Measurements from ENCODE around the gene DPRX.

Gene DPRX

DNA sequence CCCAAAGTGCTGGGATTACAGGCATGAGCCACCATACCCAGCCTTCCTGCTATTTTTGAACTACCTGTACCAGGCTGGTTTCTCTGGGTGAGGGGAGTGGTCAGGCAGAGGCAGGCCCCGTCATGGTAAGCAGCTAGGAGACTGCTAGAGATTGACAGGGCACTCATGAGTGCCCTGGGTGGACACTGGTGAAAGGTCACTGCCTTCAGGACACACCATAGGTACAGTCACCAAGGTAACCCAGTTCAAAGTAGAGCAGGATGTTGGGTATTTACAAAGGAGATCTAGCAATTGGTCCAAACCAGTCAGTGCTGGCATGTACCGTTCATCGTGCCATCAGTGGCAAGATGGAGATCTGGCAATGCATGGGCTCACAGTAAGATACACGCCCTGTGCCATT is 25.5 kb downstream of the DPRX start:
- TF ChIP-seq GATA2 (IDR thresholded peaks at IDR 0.05; ENCODE audit: low read depth, low read length) (no peak), GATA3 (IDR thresholded peaks at IDR 0.05; ENCODE audit: low read depth, low read length) (no peak)

DNA sequence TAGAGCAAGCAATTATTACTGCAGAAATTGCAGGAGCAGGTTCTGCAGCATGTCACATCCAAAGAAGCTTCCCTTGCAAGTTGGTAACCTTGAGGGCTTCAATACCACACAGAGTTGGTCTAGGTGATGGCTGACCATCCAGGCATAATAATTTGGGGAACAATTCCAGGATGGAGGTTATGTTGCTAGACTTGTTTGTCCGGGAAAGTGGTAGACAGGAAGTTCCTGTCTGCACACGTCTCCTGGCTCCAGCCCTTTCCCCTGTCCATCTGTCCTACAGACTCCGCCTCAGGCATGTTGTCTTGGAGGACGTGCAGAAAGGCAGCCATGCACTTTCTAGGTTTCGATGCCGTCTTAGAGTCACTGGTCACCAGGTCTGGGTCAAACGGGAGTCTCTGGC is 26.0 kb downstream of the DPRX start:
- TF ChIP-seq GATA2 (IDR thresholded peaks at IDR 0.05; ENCODE audit: low read depth, low read length): no peak

DNA sequence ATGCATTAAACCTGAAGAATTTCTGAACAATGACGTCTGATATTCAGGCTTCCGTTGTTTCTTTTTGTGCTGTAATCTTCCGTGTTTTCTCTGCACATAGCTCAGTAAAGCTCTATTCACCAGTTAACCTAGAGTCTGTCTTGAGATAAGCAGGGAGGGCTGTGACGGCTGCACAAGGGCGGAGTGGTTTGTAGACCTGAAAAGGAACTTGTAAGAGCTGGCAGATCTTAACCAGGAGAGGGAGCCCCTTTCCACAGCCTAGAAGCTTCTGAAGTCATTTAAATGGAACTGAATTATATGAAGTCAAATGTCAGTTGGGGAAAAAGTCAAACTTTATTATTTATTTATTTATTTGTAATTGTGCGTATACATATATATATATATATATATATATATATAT is 27.5 kb downstream of the DPRX start:
- TF ChIP-seq GATA2 (IDR thresholded peaks at IDR 0.05; ENCODE audit: low read depth, low read length) (no peak), GATA3 (IDR thresholded peaks at IDR 0.05; ENCODE audit: low read depth, low read length) (no peak)

DNA sequence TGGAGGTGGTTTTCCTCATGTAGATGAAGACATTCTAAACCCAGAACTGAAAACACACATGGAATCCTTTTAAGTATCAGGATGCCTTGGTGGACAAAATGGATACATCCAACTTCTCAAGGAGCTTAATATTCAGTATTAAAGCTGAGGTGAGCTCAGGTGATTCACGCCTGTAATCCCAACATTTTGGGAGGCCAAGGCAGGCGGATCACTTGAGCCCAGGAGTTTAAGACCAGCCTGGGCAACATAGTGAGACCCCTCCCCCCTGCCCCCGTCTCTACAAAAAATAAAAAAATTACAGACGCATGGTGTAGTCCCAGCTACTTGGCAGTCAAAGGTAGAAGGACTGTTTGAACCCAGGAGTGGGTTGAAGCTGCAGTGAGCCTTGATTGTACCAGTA is 28.8 kb downstream of the DPRX start:
- TF ChIP-seq GATA3 (IDR thresholded peaks at IDR 0.05; ENCODE audit: low read depth, low read length): no peak
- no peak for TF ChIP-seq GATA2 (IDR thresholded peaks at IDR 0.05; ENCODE audit: low read depth, low read length)

DNA sequence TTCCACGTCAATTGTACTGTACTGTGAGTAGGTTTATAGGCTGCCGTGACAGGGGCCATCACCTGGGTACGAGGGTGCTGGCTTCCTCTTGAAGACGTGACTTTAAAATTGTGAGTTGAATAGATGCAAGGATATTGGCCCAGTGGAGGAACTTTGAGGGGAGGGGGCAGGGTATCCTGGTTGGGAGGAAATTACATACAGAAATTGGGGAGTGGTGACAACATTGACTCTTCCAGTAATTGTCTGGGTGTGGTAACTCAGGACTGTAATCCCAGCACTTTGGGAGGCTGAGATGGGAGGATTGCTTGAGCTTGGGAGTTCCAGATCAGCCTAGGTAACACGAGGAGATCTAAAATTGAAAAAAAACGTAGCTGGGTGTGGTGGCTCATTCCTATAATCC is 30.4 kb downstream of the DPRX start:
- TF ChIP-seq GATA2 (IDR thresholded peaks at IDR 0.05; ENCODE audit: low read depth, low read length) (no peak), GATA3 (IDR thresholded peaks at IDR 0.05; ENCODE audit: low read depth, low read length) (no peak)

DNA sequence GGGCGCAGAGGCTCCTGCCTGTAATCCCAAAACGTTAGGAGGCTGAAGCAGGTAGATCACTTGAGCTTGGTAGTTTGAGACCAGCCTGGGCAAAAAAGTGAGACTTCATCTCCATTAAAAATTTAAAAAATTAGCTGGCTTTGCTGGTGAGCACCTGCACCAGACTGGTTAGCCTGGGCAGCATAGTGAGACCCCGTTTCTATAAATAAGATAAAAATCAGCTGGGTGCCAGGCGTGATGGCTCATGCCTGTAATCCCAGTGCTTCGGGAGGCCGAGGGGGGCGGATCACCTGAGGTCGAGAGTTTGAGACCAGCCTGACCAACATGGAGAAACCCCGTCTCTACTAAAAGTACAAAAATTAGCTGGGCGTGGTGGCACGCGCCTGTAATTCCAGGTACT is 32.4 kb downstream of the DPRX start:
- no peak for TF ChIP-seq GATA3 (IDR thresholded peaks at IDR 0.05; ENCODE audit: low read depth, low read length)
- no peak for TF ChIP-seq GATA2 (IDR thresholded peaks at IDR 0.05; ENCODE audit: low read depth, low read length)

DNA sequence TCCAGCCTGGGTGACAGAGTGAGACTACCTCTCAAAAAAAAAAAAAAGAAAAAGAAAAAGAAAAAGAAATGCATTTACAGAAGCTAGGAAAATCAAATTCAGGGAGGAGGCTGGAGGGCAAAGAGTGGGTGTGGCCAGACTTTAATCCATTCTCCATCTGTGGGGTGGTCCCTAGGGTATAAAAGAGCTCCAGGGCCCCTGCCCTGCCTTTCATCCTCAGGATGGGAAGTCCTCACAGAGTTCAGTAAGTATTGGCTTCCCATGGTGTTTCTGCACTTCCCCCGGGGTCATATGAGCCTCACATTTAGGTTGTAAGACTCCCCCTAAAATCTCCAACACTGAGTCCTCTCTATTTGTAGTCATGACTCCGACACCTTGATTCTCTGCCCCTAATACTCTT is 33.0 kb downstream of the DPRX start:
- TF ChIP-seq GATA2 (IDR thresholded peaks at IDR 0.05; ENCODE audit: low read depth, low read length) (no peak), GATA3 (IDR thresholded peaks at IDR 0.05; ENCODE audit: low read depth, low read length) (no peak)

DNA sequence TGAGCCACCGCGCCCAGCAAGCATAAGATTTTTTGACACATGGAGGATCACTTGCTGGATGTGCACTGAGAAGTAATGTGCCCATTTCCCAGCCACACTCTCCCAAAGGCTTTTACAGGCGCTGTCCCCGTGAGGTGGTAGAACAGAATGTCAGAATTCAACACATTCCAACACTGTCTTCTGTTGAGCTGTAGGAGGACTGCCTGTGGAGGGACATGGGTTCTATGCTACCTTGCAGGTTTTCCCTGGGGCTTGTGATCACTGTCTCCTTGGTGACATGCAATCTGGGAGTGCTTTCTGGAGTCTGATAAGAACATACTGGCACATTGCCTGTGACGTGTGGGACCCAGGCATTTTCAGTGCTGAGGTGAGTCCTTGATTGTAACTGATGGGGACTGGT is 38.5 kb downstream of the DPRX start:
- TF ChIP-seq GATA3 (IDR thresholded peaks at IDR 0.05; ENCODE audit: low read depth, low read length) (no peak), GATA2 (IDR thresholded peaks at IDR 0.05; ENCODE audit: low read depth, low read length) (no peak)

DNA sequence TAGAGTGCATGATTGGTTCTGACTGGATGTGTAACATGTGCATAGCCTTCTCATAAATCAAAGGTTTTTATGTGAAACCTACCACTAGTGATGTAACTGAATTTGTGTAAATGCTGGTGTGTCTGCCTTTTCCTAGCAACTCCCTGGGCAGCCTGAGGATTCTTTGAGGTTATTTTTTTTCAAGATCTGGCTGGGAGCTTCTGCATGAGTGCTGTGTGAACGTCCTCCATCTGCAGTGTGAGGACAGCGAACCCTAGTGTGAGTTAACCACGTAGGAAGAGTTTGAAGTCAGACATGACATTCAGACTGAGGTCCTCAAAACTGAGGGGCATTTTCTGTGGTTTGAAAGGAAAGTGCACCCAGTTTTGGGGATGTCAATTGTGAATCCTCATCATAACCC is 39.9 kb downstream of the DPRX start:
- no peak for TF ChIP-seq GATA2 (IDR thresholded peaks at IDR 0.05; ENCODE audit: low read depth, low read length)

Measured in SH-SY5Y (cell line).